ENCODE measurements around the gene TACC3.

GRCh38 chr4:1725521-1725920, 4.2 kb downstream of the TACC3 start:
- TF ChIP-seq CTCF (conservative IDR thresholded peaks at IDR 0.05; ENCODE audit: low read depth, low read length) (no peak), EZH2 (IDR thresholded peaks at IDR 0.05; ENCODE audit: low read length, unreplicated experiment) (no peak)

All from PC-3 (cell line).